ENCODE data around the gene AUTS2. TPM values are rescaled to one million over a fixed set of nuclear protein-coding genes. Genes with fewer than 3 reads are reported as not detected.

The AUTS2 gene
- total and polyA plus RNA-seq, 2 experiments from 2014 or later, result 32.0 to 91.0 TPM

GRCh38 chr7:69706070-69706469, 107.8 kb downstream of the AUTS2 start (continued):
- no peak for TF ChIP-seq REST (IDR thresholded peaks at IDR 0.05; ENCODE audit: unreplicated experiment)
- no peak for TF ChIP-seq ZNF331 (CRISPR knock-in tag; IDR thresholded peaks at IDR 0.05; ENCODE audit: low read depth)
- no peak for TF ChIP-seq POLR2AphosphoS5 (IDR thresholded peaks at IDR 0.05; ENCODE audit: low read depth)

- Histone ChIP-seq H4K20me1 (replicated peaks; ENCODE audit: insufficient read depth) (no peaks in the 10 kb centered on the region), H3K79me2 (replicated peaks; ENCODE audit: insufficient read depth) (0 out of 2 replicates have a peak, but pooled peaks cover 2% of the 10 kb centered on the region), H3K4me3 (no peak overlapping the region), H3K4me2 (0 out of 2 replicates have a peak overlapping the region, but pooled peaks have one; percentile 11), H3K4me1 (ENCODE audit: insufficient read depth) (peaks cover 42% of the 10 kb centered on the region), H2AFZ (no peak overlapping the region), H3K36me3 (ENCODE audit: insufficient read depth) (0 out of 2 replicates have a peak, but pooled peaks cover 5% of the 10 kb centered on the region), H3K27ac (ENCODE audit: low read depth) (no peak overlapping the region), H3K27me3 (ENCODE audit: insufficient read depth) (no peaks in the 10 kb centered on the region), H3F3A (replicated peaks; ENCODE audit: low read depth) (no peaks in the 10 kb centered on the region), H3K9me2 (ENCODE audit: insufficient read depth) (peaks cover 6% of the 10 kb centered on the region; the same call in 1 of the 2 replicates)
- Mint-ChIP-seq H3K27me3 (ENCODE audit: insufficient read depth, low read depth, poor library complexity) (no peaks in the 10 kb centered on the region), H3K36me3 (ENCODE audit: low read depth) (no peaks in the 10 kb centered on the region), H3K9me3 (no peaks in the 10 kb centered on the region), H3K4me1 (peaks cover 52% of the 10 kb centered on the region), H3K27ac (no peak overlapping the region), H3K4me3 (no peak overlapping the region)
- no peak for DNase-seq (ENCODE audit: low spot score)
- ATAC-seq, result no peak
- TF ChIP-seq JUNB (IDR thresholded peaks at IDR 0.05; ENCODE audit: unreplicated experiment), result no peak
- no peak for TF ChIP-seq STAT1 (IDR thresholded peaks at IDR 0.05; ENCODE audit: unreplicated experiment)
- TF ChIP-seq ZNF462 (CRISPR knock-in tag; IDR thresholded peaks at IDR 0.05), result no peak
- no peak for TF ChIP-seq NANOG (IDR thresholded peaks at IDR 0.05; ENCODE audit: borderline replicate concordance)
- no peak for TF ChIP-seq CREB1 (CRISPR knock-in tag; IDR thresholded peaks at IDR 0.05; ENCODE audit: low read depth)
- TF ChIP-seq EZH2 (IDR thresholded peaks at IDR 0.05; ENCODE audit: low read depth, unreplicated experiment), result no peak
- no peak for TF ChIP-seq EZH2phosphoT487 (IDR thresholded peaks at IDR 0.05; ENCODE audit: unreplicated experiment)
Observed at GRCh38 chr7:69708857-69709256, 110.6 kb downstream of the AUTS2 start.

Measured in GM23338 (cell line).